ENCODE data around the gene SLC12A4. TPM values are rescaled to one million over a fixed set of nuclear protein-coding genes. Genes with fewer than 3 reads are reported as not detected.

Gene SLC12A4
- total RNA-seq, 1 donor from 2014 or later, result 36.0 TPM

DNA sequence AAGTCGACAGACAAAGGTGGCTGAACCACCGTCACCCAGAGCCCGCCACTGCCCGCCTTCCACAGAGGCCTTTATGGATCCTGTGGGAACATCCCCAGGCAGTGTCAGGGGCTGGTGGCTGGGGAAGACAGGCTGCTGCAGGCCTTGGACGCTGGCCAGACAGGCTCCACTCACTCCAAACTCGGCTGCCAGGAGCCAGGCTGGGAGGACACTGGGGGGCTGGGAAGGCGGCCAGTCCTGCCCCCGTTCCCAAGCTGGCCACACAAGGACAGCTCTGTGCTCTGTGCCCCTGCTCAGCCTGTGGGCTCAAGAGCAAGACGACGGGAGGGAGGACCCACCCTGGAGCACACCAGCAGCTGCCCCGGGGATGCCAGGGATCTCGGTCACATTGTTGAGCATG is 17.0 kb downstream of the SLC12A4 start:
- H3K9me3 Mint-ChIP-seq, result no peaks in the 10 kb centered on the region
- no peaks in the 10 kb centered on the region for H3K36me3 Mint-ChIP-seq (ENCODE audit: low read depth)

DNA sequence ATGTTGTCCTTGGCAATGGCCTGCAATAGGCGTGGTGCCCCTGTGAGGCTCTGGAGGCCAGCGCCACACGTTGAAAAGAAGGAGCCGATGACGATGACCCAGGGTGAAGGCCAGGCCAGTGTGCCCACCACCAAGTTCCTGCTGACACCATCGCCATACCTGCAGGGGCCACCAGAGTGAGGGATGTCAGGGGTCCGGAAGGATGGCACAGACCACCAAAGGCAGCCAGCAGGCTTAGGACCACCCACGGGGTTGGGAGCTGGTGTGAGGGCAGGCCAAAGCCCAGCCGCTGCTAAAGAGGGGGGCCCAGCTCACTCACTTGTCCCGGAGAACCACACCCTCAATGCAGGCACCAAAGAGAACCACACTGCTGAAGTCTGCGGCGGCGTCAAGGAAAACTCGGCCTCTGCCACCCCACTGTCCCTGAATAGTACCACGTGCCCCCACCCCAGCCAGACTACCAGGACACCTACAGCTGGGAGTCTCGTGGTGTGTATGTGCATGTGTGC is 18.0 kb downstream of the SLC12A4 start:
- no peaks in the 10 kb centered on the region for H3K4me1 Mint-ChIP-seq
- no peaks in the 10 kb centered on the region for H3K36me3 Mint-ChIP-seq (ENCODE audit: low read depth)
- H3K9me3 Mint-ChIP-seq, result no peaks in the 10 kb centered on the region
- H3K27ac Mint-ChIP-seq (ENCODE audit: unreplicated experiment), result no peak overlapping the region
- TF ChIP-seq, protein P1, sequence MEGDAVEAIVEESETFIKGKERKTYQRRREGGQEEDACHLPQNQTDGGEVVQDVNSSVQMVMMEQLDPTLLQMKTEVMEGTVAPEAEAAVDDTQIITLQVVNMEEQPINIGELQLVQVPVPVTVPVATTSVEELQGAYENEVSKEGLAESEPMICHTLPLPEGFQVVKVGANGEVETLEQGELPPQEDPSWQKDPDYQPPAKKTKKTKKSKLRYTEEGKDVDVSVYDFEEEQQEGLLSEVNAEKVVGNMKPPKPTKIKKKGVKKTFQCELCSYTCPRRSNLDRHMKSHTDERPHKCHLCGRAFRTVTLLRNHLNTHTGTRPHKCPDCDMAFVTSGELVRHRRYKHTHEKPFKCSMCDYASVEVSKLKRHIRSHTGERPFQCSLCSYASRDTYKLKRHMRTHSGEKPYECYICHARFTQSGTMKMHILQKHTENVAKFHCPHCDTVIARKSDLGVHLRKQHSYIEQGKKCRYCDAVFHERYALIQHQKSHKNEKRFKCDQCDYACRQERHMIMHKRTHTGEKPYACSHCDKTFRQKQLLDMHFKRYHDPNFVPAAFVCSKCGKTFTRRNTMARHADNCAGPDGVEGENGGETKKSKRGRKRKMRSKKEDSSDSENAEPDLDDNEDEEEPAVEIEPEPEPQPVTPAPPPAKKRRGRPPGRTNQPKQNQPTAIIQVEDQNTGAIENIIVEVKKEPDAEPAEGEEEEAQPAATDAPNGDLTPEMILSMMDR (conservative IDR thresholded peaks at IDR 0.05), result no peak
- no peaks in the 10 kb centered on the region for H3K27me3 Mint-ChIP-seq (ENCODE audit: low read depth)
- no peak for DNase-seq (ENCODE audit: low read depth, low spot score)
- H3K4me3 Mint-ChIP-seq, result no peak overlapping the region

More for the DNA sequence above, 17.0 kb downstream of the SLC12A4 start:
- DNase-seq (ENCODE audit: low read depth, low spot score), result no peak
- Mint-ChIP-seq H3K4me3 (no peak overlapping the region), H3K4me1 (no peaks in the 10 kb centered on the region), H3K27me3 (ENCODE audit: low read depth) (no peaks in the 10 kb centered on the region), H3K27ac (ENCODE audit: unreplicated experiment) (no peak overlapping the region)
- TF ChIP-seq, protein P1 (conservative IDR thresholded peaks at IDR 0.05), result no peak

DNA sequence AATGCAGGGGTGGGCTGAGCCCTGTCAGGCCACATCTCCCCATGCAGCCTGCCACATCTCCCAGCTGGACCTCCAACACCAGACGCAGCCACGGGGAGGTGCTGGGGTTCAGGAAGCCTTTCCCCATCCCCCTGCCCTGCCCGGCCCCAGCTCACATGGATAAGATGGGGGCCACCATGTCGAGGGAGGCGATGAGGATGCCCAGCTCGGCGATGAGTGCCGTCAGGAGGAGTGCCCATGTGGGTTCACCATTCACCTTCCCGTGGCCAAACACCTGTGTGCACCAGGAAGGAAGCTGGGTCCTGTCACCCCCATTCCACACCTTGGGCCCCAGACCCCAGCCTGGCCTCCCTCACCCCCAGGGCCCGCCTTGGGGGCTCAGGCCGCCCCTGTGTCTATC is 18.8 kb downstream of the SLC12A4 start:
- Mint-ChIP-seq H3K9me3 (no peaks in the 10 kb centered on the region), H3K36me3 (ENCODE audit: low read depth) (no peaks in the 10 kb centered on the region), H3K4me3 (no peak overlapping the region), H3K4me1 (no peaks in the 10 kb centered on the region), H3K27ac (ENCODE audit: unreplicated experiment) (no peak overlapping the region), H3K27me3 (ENCODE audit: low read depth) (no peaks in the 10 kb centered on the region)
- no peak for DNase-seq (ENCODE audit: low read depth, low spot score)
- TF ChIP-seq, protein P1 (conservative IDR thresholded peaks at IDR 0.05), result no peak

DNA sequence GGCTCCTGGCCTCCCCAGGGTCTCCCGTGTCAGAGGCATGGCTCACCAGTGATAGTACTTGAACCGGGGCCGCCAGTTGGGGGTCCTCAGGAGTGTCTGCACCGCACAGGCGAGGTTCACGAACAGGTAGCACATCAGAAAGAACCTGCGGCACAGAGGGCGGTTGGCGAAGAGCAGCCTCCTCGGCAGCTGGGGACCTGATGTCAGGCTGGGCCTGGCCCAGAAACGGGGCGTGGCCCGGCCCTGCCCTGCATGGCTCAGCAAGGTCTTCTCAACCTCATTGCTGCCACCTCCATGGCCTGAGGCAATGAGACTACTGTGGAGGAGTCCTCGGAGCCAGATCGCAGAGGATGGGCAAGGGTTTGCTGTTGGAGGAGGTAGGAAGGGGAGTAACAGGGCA is 20.4 kb downstream of the SLC12A4 start:
- no peak overlapping the region for H3K27ac Mint-ChIP-seq (ENCODE audit: unreplicated experiment)

DNA sequence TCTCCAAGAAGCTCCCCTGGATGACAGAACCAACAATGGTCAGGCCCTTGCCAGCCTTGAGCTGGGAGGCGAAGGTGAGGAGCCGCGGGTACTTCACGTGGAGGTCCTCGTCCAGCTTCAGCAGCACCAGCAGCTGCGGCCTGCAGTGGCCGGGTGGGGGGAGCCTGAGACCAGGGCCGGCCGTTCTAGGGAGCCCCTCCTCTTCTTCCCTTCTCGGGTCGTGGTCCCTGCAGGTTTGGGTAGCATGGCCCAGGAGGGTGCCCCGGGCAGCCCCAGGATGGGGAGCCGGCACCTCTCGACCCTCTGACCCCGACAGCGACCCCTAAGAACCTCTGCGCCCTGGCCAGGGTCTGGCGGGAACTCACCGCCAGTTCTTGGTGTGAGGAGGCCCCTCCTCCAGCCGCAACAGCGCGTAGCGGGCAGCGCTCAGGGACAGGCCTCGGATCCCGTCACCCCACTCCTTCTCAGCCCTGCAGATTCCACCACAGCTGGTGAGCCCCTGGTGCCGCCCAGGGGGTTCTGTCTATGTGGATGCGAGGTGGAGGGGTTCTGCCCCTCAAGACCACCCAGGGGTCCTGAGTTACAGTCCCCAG is 21.4 kb downstream of the SLC12A4 start:
- DNase-seq (ENCODE audit: low read depth, low spot score), result no peak
- H3K27ac Mint-ChIP-seq (ENCODE audit: unreplicated experiment), result peak overlapping the region; percentile 43
- no peaks in the 10 kb centered on the region for H3K9me3 Mint-ChIP-seq
- TF ChIP-seq, protein P1 (conservative IDR thresholded peaks at IDR 0.05), result no peak
- no peaks in the 10 kb centered on the region for H3K36me3 Mint-ChIP-seq (ENCODE audit: low read depth)
- peaks cover 3% of the 10 kb centered on the region for H3K4me1 Mint-ChIP-seq
- H3K27me3 Mint-ChIP-seq (ENCODE audit: low read depth), result no peaks in the 10 kb centered on the region
- H3K4me3 Mint-ChIP-seq, result no peak overlapping the region

More for the DNA sequence above, 20.4 kb downstream of the SLC12A4 start:
- TF ChIP-seq, protein P1 (conservative IDR thresholded peaks at IDR 0.05), result no peak
- no peaks in the 10 kb centered on the region for H3K9me3 Mint-ChIP-seq
- H3K27me3 Mint-ChIP-seq (ENCODE audit: low read depth), result no peaks in the 10 kb centered on the region
- no peaks in the 10 kb centered on the region for H3K4me1 Mint-ChIP-seq
- H3K36me3 Mint-ChIP-seq (ENCODE audit: low read depth), result no peaks in the 10 kb centered on the region
- DNase-seq (ENCODE audit: low read depth, low spot score), result no peak
- no peak overlapping the region for H3K4me3 Mint-ChIP-seq

Measured in neural crest cell (in vitro differentiated cells).